ELF-1 (cell line): ENCODE data around the gene DMXL2.
"Not testable (repeated sequence)": the region's sequence is repeated elsewhere in the genome, so short reads cannot be mapped to it uniquely, and the experiment has no call there.

ENCODE experiments used
- DNase-seq: peaks from one replicate; pipeline ENCODE4 v3.0.0-alpha.2; 2016; ENCODE audit warnings: low read depth, low spot score

DMXL2 gene

DNA sequence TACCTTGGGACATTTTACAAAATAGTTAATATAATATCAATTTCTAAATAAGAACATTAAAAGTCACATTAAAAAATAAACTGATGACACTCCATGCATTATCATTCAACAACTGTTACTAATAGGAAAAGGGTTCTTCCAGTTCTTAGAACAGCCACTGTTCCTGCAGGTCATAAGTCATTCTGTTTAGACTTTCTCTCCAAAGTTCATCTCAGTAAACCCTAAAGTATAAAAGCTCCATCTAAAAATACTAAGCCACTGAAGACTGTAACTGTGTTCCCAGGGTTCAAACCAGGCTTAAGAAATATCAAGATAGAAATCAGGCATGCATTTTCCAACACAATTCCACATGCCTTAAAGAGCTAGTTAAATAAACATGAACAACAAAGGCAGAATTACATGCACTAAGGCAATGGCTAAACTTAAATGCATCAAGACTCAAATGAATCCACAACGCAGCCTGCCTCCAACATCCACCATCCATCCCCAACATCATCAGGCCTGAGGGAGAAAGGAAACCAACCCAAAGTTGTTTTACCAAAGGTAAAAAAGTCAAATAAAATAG is 46.2 kb downstream of the DMXL2 start:
- DNase-seq = no peak

DNA sequence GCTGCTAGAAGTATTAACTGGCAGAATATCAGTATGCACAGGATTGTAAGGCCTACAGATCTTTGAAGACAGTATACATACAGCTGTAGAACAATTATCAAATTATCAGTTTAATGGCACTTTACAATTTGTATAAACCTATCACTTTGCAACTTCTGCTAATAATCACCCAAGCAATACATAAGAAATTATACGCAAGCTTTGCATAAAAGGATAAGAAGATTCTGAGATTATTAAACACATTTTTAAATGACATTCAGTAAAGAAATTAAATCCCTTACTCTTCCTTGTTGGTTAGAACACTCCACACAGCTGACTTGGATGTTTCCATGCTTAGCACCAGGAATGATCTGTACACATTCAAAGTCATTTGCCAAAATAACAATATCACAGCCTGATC is 46.8 kb downstream of the DMXL2 start:
- no peak for DNase-seq

DNA sequence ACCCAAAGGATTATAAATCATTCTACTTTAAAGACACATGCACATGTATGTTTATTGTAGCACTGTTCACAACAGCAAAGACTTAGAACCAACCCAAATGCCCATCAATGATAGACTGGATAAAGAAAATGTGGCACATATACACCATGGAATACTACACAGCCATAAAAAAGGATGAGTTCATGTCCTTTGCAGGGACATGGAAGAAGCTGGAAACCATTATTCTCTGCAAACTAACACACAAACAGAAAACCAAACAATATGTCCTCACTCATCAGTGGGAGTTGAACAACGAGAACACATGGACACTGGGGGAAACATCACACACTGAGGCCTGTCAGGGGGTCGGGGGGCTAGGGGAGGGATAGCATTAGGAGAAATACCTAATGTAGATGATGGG is 49.2 kb downstream of the DMXL2 start:
- DNase-seq = not testable (repeated sequence)

DNA sequence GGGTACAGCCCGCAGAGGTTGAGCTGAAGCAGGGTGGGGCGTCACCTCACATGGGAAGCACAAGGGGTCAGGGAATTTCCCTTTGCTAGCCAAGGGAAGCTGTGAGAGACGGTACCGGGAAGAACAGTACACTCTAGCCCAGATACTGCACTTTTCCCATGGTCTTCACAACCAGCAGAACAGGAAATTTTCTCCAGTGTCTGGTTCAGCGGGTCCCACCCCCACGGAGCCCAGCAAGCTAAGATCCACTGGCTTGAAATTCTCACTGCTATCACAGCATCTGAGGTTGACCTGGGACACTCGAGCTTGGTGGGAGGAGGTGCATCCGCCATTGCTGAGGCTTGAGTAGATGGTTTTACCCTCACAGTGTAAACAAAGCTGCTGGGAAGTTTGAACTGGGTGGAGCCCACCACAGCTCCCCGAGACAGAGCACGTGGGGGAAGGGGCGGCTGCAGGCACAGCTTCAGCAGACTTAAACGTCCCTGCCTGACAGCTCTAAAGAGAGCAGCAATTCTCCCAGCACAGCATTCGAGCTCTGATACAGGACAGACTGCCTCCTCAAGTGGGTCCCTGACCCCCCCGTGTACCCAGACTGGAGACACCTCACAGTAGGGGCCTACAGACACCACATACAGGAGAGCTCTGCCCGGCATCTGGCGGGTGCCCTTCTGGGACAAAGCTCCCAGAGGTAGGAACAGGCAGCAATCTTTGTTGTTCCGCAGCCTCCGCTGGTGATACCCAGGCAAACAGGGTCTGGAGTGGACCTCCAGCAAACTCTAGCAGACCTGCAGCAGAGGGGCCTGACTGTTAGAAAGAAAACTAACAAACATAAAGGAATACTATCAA is 53.4 kb downstream of the DMXL2 start:
- peak; percentile 39 for DNase-seq

DNA sequence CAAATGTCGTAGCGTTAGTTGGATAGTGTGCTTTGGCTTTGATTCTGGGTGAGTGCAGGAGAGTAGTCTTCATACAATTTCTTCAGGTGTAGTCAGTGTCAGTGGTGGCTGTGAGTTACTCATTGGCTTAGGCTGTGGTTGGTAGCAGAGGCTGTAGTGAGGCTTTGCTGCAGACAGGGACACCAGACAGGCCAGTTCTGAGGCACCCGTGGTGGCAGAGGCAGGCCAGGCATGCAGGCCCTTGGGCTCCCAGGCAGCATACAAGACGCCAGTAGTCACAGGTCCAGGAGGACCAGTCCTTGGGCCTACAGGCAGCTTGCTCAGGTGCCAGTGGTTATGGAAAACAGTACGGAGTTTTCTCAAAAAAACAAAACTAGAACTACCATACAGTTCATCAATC is 61.3 kb downstream of the DMXL2 start:
- DNase-seq = peak; percentile 54

DNA sequence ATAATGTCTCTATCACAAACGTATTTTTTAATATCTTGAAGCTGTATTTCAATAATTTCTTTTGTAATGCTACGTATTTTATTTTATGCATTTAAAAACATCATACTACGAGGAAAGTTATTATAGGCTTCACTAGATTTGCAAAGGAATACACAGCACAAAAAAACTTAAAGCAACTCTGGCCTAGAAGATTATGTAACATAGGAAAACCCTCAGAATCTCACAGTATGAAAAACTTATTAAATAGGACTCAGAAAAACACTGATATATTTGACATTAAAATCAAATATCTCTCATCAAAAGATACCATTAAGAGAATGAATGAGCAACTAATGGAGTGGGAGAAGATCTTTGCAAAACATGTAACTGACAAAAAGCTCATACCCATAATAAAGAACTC is 63.7 kb downstream of the DMXL2 start:
- no peak for DNase-seq

DNA sequence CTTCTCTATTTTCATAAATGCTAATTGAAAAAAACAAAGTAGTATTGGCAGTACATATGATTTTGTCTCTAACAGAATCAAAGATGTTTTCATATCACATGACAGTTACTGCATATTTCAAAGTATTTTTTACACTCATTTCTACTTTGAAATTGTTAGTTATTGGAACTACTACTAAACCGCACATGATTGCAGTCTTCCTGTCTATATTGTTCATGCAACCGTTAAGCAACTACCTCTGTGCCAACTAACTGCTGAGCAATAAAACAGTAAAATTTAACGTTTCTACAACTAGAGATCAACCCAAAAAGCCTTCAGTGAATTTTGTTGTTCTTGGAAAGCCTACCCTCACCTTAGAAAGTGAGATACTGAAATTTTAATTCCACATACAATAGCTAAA is 64.2 kb downstream of the DMXL2 start:
- no peak for DNase-seq

DNA sequence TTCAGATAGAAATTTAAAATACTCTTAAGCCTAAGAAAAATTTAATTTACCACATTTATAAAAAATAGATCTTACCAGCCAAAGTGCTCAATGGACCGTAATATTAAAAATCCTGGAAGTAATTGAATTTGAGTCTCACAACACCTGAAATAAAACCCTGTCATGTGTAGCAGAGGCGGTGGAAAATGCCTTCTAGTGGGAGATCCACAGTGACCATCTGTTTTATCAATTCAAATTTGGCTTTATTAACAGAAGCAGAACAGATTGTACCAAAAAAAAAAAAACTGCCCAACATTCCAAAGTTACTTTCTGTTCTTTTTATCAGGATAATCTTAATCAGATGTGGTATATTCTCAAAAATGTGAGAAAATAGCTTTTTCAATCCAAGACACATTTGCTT is 71.7 kb downstream of the DMXL2 start:
- no peak for DNase-seq

DNA sequence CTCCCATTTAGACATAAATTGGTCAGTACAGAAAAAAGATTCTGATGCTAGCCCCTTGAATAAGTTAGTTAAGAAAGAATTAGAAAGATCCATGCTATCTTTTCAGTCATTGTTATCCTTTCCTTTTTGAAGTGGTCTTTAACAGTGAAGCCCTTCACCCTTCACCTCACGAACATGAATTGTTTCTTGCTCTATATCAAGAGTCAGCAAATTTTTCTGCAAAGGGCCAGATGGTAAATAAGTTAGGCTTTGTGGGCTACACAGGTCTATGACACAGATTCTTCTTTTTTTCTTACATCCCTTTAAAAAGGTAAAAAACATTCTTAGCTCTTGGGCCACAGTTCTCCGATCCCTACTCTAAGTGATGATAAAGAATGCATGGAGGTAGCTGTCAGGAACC is 74.9 kb downstream of the DMXL2 start:
- no peak for DNase-seq

DNA sequence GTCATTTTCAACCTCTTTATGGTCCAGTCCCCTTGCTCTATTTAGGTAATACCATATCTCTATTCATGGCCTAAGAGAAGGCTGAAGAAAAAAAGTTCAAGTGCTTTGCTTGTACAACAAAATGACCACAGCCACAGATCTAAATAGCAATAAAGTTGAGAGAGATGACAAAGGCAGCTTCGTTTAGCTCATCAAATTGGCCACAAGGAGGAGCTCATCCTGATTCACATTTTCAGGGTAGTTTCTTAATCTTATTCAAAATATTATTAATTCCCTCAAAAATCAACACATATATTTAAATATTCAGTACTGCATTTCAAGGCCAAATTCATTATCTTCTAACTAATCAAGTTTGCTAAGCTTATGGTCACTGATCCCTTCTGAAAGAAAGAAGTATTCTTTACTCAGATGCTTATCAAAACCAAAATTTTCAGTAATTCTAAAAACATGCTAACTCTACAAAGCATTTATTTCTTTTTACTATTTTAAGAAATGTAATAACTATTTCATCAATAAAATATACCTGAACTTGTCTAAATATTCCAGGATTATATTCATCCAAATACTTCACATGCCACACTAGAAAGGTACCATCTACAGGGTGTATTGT is 85.5 kb downstream of the DMXL2 start:
- DNase-seq = no peak

DNA sequence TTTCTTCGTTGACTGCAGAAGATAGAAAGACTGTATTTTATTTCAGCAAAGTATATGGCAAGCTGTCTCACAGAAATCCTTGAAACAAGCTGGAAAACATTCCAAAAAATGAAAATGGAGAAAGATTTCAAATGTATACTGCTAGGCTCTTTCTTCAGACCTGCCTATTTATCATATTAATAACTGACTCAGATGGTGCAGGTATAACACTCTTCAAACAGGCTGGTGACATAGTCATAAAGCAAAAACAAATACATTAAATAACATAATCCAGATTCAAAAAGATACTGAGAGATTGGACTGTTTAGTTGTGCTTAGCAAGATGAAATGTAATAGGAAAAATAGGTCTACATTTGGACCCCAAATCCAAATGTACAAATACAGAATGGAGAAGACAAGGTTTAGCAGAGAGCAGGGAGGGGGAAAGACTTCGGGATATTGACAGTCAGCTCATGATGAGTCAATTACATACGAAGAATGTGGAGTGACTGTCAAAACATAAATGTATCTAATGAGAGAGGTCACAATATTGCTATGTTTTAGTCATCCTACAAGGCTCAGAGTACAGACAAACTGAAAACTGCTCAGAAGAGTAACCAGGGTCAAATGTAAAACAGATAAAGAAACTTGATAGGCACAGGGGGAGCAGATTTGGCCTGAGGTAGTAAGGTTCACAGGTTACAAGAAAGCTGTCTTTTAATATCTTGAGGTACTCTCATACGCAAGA is 88.7 kb downstream of the DMXL2 start:
- DNase-seq = no peak

DNA sequence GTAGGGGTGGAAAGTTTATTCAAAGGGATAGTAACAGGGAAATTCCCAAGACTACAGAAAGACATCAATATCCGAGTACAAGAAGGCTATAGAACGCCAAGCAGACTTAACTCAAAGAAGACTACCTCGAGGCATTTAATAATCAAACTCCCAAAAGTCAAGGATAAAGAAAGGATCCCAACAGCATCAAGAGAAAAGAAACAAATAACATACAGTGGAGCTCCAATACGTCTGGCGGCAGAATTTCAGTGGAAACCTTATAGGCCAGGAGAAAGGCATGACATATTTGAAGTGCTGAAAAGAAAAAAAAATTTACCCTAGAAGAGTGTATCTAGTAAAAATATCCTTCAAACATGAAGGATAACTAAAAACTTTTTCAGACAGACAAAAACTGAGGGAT is 95.6 kb downstream of the DMXL2 start:
- DNase-seq = no peak

DNA sequence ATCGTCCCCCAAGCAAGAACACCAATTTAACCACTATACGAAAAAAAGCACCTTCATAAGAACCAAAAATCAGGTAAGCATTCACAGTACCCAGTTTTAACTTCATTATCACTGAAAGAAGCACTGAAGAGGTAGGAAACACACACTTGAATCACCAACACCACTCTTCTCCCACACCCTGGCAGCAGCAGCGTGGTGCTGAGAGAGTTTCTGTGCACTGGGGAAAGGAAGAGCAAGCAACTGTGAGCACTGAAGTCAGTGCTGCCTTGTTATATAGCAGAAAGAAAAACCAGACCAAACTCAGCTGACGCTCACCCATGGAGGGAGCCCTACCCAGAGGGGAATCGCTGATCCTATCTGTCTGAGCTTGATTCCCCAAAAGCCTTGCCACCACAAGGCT is 98.2 kb downstream of the DMXL2 start:
- DNase-seq = no peak

DNA sequence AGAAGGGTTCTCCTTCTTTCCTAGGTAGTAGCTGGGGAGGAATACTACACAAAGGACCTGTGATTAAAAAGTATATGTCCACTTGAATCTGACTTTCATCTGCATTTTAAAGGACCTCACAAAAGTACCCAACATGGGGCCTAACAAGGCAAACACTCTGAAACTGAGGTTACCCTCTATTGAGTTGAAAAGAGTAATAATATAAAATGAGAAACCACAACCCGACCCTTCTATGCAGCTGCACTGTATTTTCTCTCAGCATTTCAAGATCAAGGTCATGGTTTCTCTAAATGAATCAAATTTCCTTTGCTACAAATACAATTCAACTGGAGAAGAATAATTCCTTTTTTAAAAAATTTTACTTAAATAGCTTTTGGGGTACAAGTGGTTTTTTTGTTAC is 106.3 kb downstream of the DMXL2 start:
- no peak for DNase-seq

DNA sequence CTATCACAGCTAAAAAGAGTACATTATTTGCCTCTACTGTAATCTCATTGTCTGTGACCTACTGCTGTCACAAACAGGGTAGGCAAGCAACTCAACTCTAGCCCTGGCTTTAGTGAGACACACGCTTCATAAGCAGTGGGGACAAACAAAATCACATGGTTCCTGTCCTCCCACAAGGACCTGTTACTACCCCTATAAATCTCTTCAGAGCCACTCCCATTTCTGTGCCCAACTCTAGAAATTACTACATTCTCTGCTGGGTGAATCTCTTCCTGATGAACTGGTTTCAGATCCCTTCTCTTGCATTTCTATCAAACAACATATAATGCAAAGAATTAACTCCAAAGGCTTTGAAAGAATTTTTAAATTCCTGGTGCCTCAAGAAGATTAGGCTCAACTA is 117.3 kb downstream of the DMXL2 start:
- no peak for DNase-seq

DNA sequence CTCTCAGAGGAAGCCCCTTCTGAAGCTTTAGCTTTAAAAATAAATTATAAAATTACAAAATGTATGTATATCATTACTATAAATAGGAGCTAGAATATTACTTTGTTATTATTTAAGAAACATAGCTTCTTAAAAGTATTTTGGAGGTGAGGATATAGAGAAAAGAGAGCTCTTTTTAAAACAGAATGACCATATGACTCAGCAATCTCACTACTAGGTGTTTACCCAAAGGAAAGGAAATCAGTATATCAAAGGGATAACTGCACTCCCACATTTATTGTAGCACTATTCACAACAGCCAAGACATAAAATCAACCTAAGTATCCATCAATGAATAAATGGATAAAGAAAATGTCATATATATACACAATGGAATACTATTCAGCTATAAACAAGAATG is 119.6 kb downstream of the DMXL2 start:
- DNase-seq = no peak

DNA sequence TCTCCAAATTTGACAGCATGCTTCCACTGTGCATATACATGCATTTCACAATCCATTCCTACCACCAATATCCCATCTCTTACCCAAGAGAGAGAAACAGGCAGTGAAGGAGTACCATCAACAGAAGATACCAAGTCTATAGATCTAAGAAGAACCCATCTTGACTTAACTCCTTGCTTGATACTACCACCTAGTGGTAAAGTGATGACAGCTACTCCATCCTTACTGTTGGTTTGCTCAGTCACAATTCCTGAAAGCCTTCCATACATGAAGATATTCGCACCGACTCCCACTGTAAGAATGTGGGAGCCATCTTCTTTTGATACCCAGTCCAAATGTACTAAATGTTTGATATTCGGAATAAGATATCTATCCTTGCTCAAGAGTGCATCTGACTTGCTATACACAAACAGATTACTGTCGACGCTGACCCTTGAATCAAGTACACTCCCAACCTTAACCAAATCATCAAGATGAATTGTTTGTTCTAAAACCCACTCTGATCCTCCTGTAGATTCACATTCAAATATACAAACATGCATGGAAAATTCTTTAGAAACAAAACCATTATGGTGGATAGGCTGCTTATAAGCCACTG is 123.1 kb downstream of the DMXL2 start:
- no peak for DNase-seq

DNA sequence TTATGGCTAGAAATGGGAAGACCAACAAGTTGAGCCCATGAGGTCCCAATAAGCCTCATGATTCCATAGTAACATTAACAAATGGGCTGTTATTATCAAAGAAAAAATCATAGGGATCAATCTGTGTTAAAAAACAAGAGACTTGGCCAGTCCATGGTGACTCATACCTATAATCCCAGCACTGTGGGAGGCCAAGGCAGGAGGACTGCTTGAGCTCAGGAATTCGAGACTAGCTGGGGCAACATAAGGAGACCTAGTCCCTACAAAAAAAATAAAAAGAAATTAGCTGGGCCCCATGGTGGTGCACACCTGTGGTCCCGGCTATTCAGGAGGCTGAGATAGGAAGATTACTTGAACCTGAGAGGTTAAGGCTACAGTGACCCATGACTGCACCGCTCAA is 124.8 kb downstream of the DMXL2 start:
- DNase-seq = no peak

DNA sequence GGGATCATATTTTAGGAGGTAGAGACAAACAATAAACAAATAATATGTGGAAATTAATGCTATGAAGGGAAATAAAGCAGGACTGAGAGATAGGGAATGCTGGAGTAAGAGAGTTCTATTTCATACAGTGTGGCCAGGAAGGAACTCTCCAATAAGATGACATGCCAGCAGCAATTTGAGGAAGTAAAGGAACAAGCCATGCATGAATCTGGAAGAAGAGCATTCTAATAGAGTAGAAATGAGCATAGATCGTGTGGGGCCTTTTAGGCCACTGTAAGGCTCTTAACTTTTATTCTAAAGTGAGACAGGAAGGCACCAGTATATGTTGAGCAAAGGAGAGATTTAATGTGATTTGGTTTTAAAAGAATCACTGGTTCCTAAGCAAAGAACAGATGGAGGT is 126.3 kb downstream of the DMXL2 start:
- no peak for DNase-seq

DNA sequence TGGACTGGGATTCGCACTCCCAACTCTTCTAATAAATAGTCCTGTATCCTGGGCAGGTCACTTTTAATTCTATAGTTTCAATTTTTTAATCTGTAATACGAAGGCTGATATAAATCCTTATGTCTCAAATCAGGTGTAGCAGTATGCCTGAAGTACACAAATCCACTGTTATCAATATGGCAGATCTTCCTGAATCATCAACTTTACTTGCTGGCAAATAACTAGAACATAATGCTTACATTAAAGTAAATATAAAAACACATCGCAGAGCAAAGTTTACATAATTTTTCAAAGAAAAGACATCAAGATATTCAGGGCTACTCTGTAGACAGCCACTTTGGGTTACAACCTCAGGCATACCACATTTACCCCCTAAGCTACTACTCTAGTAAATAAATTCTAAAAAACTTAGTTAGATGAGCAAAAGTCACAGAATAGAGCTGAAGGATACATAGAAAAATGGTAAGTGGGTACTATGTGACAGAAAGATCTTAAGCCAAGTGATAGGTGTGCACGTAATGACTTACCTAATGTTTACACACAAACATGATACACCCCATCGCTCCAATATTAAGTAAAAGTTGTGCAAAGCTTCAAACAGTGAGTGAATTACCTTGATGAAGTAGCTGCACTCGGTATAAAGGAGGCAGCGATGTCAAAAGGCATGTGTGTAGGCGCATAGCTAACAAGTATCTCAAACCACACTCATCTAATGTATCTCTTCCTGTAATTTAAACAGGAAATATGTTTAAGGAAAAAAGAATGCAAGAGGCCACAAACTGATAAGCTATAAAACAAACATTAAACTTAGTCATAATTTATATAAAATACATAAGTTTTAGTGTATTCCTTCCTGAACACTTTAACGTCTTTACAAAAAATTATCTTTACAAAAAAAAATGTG is 127.9 kb downstream of the DMXL2 start:
- no peak for DNase-seq

DNA sequence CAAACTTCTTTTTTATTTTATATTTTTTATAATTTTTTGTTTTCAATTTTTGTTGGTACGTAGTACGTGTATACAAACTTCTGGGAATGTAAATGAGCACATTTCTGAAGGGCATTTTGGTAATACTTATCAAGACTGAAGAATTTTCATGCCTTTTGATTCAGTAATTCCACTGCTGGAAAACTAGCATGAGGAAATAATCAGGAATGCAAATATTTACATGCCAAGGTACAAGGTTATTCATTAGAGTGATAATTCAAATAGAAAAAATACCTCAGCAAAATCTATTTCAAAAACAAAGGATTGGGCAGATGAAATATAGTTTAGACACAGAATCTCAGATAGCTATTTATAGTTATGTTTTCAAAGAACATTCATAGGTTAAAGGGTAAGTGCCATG is 128.7 kb downstream of the DMXL2 start:
- DNase-seq = no peak
